Ishikawa (cell line): Measurements from ENCODE around the gene GTSE1.

Experiments used
- CEBPB ChIP-seq: IDR thresholded peaks from 2 replicates; pipeline ENCODE4 v1.6.1; 2012
- CREB1 ChIP-seq: IDR thresholded peaks from 2 replicates; pipeline ENCODE4 v1.6.1; 2012; ENCODE audit warnings: low read depth
- EGR1 ChIP-seq: IDR thresholded peaks from 2 replicates; pipeline ENCODE4 v1.6.1; 2012
- EP300 ChIP-seq: IDR thresholded peaks from 2 replicates; pipeline ENCODE4 v1.6.1; 2012; ENCODE audit warnings: borderline replicate concordance
- FOXM1 ChIP-seq: IDR thresholded peaks from 2 replicates; pipeline ENCODE4 v1.6.1; 2012; ENCODE audit warnings: low read depth, borderline replicate concordance
- MAX ChIP-seq: IDR thresholded peaks from 2 replicates; pipeline ENCODE4 v1.6.1; 2012
- NFIC ChIP-seq: IDR thresholded peaks from 2 replicates; pipeline ENCODE4 v1.6.1; 2012
- RAD21 ChIP-seq: IDR thresholded peaks from 2 replicates; pipeline ENCODE4 v1.6.1; 2012; ENCODE audit warnings: low read depth
- REST ChIP-seq: IDR thresholded peaks from 2 replicates; pipeline ENCODE4 v1.6.1; 2012; ENCODE audit warnings: low read depth, mild to moderate bottlenecking
- TAF1 ChIP-seq: IDR thresholded peaks from 2 replicates; pipeline ENCODE4 v1.6.1; 2012; ENCODE audit warnings: low read depth, mild to moderate bottlenecking
- TCF12 ChIP-seq: IDR thresholded peaks from 2 replicates; pipeline ENCODE4 v1.6.1; 2012; ENCODE audit warnings: low read depth
- TEAD4 ChIP-seq: IDR thresholded peaks from 2 replicates; pipeline ENCODE4 v1.6.1; 2012
- USF1 ChIP-seq: IDR thresholded peaks from 2 replicates; pipeline ENCODE4 v1.6.1; 2012
- YY1 ChIP-seq: IDR thresholded peaks from 2 replicates; pipeline ENCODE4 v1.6.1; 2012; ENCODE audit warnings: low read depth
- ZBTB7A ChIP-seq: IDR thresholded peaks from 2 replicates; pipeline ENCODE4 v1.6.1; 2012; ENCODE audit warnings: low read depth

GTSE1 gene

GRCh38 chr22:46358766-46359165 is 62.1 kb downstream of the GTSE1 start:
- no peak for TF ChIP-seq TAF1

DNA sequence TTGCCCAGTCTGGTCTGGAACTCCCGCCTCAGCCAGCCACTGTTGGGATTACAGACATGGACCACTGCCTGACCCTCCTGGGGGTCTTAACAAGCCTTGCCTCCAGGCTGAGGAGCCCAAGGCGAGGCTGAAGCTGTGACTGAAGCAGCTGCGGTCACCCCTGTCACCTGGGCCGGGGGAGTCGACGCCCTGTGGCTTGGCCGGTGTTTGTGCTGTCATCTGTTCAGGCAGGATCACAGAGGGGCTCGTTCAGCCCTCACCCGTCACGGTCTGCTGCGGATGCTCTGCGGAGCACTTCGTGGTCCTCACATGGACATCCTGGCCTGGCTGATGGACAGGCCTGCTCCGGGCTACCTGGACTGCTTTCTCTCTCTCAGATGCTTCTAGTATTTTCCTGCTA is 62.7 kb downstream of the GTSE1 start:
- TF ChIP-seq RAD21 (no peak), CEBPB (no peak), TEAD4 (no peak), ZBTB7A (no peak)

GRCh38 chr22:46360097-46360496 is 63.4 kb downstream of the GTSE1 start:
- TF ChIP-seq CREB1 (no peak), MAX (no peak), NFIC (no peak), FOXM1 (no peak), EGR1 (no peak), CEBPB (no peak)

DNA sequence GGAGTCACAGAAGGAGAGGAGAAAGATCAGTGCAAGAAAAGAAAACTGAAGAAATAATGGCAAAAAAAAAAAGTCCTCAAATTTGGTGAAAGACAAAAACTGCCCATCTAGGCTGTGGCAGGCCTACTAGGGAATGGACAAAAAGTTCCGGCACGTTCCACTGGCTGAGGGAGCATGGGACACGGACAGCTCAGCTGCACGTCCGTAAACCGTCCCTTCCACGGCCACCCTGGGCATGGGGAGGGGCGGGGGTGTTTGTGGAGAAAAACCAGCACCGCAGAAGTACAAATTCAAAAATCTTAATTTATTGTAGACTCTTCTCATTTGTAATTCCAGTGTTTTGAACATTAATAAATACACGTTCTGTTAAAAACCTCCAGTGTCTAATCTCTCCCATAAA is 64.2 kb downstream of the GTSE1 start:
- no peak for TF ChIP-seq ZBTB7A
- TF ChIP-seq TEAD4, result no peak
- TF ChIP-seq REST, result no peak
- no peak for TF ChIP-seq YY1
- TF ChIP-seq NFIC, result no peak
- TF ChIP-seq RAD21, result no peak
- TF ChIP-seq FOXM1, result no peak
- no peak for TF ChIP-seq EGR1
- TF ChIP-seq EP300, result no peak
- no peak for TF ChIP-seq TAF1
- no peak for TF ChIP-seq CREB1
- no peak for TF ChIP-seq TCF12
- no peak for TF ChIP-seq USF1
- no peak for TF ChIP-seq CEBPB
- no peak for TF ChIP-seq MAX

GRCh38 chr22:46361826-46362202 is 65.1 kb downstream of the GTSE1 start:
- TF ChIP-seq NFIC (no peak), EGR1 (no peak), YY1 (no peak), REST (no peak), CEBPB (no peak), RAD21 (no peak), USF1 (no peak), FOXM1 (no peak), MAX (no peak), TAF1 (no peak), TEAD4 (no peak), EP300 (no peak), ZBTB7A (no peak), TCF12 (no peak), CREB1 (no peak)

- TF ChIP-seq TCF12, result no peak
- no peak for TF ChIP-seq YY1
- no peak for TF ChIP-seq TAF1
- no peak for TF ChIP-seq NFIC
- TF ChIP-seq RAD21, result no peak
- TF ChIP-seq ZBTB7A, result no peak
- TF ChIP-seq EGR1, result no peak
- no peak for TF ChIP-seq MAX
- TF ChIP-seq USF1, result no peak
- TF ChIP-seq FOXM1, result no peak
- no peak for TF ChIP-seq CREB1
Observed at GRCh38 chr22:46362203-46362933, 65.7 kb downstream of the GTSE1 start.
